Cerebellar nuclear complex (tissue), 1 donor: ENCODE measurements around the gene RHPN2.
A peak's percentile ranks its signal among the peaks of the same experiment; 100 is the strongest.
"Not testable (repeated sequence)": the region's sequence is repeated elsewhere in the genome, so short reads cannot be mapped to it uniquely, and the experiment has no call there.

Experiments
- DNase-seq, 2 experiments: peaks; one replicate each; lab custom pipeline; 2025; lab: John Stamatoyannopoulos, UW

RHPN2 gene

DNA sequence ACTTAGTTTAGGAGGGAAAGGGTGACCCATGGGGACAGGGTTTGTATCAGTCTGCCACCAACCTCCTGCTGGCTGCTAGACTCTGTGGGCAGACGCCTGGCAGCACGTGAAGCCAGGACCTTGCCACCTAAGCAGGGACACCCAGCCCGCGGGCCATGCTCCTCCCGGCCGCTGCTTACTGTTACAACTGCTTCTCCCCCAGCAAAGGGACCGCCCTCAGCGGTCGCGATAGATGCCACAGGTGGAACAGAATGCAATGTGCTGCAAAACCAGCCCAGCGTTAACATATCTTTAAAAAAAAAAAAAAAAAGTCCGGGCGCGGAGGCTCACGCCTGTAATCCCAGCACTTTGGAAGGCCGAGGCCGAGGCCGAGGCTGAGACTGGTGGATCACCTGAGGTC lies 1.9 kb upstream of the RHPN2 start:
- no peak for DNase-seq

DNA sequence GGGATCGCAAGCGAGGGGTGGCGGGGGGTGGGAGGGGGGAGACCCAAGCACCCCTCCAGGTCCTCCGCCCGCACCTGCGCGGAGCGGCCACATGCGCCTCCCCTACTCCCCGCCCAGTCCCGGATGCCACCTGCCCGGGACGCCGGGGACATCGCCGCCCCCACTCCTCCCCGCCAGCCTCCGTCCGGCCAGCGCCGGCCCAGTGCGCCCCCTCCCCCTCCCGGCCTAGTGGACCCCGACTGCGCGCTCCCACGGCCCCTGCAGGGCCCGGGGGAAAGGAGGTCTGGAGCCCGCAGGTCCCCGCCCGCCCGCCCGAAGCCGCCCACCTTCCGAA lies 263 bp downstream of the RHPN2 start:
- no peak for DNase-seq

DNA sequence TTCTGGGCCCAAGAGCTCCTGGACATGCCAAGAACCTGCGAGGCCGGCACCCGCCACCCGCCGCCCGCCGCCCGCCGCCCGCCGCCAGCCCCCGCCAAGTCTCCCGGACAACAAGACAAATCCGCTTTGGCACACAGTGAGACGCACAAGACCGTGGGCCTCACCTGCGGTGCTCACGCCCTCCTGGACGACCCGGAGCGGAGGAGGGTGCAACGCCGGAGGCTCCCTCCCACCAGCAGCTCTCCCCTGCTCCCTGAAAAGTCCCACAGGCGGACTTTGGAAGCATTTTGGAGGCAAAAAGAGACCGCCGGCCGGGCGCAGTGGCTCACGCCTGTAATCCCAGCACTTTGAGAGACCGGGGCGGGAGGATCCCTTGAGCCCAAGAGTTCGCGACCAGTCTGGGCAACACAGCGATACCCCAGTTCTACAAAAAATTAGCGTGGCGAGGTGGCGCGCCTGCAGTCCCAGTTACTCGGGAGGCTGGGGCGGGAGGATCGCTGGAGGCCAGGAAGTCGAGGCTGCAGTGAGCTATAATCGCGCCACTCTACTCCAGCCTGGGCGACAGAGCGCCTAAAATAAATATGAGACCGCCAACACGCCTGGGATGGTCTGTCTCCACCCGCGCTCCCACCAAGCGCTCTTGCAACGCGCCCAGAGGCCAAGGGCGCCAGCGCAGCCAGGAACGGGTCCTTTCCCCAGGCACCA lies 783 bp downstream of the RHPN2 start:
- no peak for DNase-seq

DNA sequence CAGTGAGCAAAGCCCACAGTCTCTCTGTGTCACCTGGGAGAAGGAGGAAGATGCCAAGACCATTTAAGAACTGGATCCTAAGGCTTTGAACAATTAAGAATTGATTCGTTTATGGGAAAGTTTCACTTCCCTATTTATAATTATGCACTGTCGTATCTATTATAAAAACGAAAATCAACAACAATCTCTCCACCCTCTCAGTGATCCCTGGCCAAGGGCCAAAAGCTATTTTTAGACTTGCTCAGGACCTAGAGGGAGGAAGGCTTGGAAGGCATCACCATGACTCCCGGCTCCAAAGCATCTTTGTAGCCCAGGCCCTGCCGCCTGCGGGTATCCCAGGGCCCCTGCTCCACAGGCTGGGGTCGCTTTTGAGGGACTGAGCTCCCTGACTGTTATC lies 1.3 kb downstream of the RHPN2 start:
- peak in 1 of 2 experiments; percentile 19 for DNase-seq

DNA sequence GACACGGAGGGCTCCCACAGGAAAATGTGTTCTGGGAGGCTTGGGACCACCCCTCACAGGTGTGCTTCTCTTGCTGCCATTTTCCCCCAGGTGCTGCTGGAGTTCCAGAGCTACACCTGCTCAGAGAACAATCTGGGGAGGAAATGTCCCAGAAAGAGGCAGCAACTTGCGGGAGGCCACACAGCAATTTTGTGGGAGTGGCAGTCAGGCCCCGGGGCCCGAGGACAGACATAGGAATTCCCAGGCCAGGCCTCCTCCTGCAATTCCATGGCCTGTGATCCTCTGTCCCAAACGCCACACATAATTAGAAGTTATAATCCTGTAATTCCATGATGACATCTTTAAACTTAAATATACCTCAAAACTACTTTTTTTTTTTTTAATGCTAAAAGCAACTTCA lies 1.8 kb downstream of the RHPN2 start:
- no peak for DNase-seq

DNA sequence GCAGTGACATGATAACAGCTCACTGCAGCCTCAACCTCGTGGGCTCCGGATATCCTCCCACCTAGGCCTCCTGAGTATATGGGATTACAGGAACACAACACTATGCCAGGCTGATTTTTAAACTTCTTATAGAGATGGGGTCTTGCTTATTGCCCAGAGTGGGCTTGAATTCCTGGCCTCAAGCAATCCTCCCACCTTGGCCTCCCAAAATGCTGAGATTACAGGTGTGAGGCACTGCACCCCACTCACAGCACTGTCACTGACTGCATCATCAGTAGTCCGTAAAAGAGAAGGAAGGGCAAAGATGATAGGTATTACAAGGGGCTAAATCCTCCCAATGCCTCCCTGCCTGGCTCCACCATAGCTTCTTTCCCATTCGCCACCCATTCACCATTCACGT lies 4.1 kb downstream of the RHPN2 start:
- DNase-seq: no peak

DNA sequence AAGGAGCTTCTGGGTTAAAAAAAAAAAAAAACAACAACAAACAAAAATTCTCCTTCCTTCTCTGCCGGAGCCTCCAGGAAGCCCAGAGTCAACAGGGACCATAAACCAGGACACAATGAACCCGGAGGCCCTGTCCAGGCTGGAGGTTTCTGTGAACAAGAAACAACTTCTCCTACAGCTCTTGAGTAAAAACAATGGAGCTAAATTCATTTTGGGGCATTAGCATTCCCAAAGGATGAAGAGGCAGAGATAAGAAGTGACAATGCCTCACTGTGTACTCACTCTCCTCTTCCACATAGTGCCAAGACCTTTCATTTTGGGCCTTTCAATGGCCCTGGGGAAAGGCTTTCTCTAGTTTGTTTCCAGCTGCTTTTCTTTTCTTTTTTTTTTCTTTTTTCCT lies 9.0 kb downstream of the RHPN2 start:
- no peak for DNase-seq

DNA sequence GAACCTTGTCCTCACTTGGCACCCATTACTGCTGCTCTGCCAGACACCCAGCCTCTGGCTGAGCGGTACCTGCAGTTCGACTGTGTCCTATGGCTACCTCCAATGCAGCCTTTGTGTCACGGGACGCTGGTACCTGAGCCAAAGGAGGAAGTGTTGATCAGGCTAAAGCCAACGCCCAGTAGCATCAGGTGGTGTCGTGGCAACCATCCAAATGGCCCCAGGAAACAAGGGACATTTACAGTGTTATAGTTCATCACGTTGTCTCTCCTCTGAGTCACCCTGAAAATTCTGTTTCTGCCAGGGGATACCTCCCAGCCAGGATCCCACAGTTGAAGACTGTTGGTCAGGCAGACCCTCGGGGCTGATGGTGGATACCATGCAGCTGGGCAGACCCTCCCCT lies 10.1 kb downstream of the RHPN2 start:
- DNase-seq: no peak

DNA sequence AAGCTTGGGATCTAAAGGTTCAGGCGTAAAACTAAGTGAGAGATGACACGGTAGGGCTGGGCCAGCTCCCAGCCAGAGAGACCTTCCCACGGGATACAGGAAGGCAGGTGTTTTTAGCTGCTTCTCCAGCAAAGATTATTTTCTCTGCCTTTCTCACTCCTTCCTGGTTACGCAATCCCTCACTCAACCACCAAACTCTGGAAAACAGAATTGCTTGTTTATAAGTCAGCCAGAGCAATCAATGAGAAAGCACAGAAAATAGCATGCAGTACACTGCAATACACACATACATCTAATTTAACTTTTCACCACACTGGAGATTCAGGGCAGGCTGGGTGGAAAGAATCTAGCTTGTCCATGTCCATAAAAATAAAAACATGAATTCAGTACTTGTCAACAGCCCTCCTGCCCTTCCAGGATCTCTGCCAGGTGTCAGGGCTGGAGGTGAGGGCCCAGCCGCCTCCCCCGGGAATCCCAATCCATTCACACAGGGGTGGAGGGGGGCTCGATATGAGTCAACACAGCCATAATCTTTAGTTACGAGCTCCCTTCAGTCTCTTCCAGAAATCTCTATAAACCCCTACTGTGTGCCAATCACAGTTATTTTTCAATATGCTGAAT lies 12.2 kb downstream of the RHPN2 start:
- DNase-seq: no peak

DNA sequence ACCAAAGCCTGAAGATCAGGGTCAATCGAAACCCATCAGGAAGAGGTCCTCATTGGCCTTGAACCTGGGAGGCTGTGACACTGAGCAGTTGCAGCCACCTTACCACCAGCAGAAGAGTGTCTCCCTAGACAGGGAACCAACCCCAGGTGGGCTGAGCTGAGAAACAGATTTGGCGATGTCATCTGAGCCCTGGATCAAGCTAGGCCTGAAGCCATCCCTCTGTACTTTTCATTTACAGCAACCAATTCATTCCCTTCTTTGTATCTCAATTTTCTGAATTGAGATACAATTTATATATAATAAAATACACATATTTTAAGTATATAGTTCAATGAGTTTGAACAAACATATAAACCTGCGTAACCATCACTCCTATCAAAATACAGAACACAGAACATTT lies 14.6 kb downstream of the RHPN2 start:
- no peak for DNase-seq

DNA sequence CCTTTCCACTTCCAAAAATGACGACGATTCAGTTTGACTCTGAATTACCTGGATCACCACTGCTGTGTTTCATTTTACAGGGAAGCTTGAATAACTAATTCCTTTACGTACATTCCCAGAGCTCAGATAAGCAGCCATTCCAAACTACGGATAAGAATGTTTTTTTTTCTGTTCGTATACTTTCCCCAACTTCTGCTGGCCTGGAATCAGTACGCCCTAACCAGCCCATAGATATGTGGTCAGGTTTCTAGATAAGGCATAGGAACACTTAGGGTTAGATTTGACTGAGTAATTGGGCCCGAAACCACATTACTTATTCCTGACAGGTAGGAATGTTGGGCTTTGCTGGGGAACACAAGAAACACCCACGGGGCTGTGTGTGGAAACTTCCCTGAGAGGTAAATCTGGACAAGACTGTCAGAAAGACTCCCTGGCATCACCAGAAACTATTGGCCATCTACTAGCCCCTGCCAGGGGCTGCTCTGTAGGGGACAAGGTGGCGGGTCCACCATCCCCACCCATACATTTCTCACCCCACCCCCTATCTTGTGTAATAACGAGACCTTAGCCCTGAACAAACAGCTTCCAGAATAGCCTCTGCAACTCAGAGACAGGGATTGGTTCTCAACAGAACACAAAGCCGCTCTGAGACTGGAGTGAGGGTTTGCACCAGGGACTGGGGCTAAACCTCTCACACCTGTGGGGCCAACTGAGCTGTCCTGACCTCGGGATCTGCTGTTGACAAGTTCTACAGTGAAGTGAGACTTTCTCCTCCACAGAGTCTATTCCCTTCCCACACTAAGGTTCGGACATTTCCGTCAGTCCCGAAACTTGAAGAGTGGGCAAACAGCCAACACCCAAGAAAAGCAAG lies 15.6 kb downstream of the RHPN2 start:
- DNase-seq: no peak

DNA sequence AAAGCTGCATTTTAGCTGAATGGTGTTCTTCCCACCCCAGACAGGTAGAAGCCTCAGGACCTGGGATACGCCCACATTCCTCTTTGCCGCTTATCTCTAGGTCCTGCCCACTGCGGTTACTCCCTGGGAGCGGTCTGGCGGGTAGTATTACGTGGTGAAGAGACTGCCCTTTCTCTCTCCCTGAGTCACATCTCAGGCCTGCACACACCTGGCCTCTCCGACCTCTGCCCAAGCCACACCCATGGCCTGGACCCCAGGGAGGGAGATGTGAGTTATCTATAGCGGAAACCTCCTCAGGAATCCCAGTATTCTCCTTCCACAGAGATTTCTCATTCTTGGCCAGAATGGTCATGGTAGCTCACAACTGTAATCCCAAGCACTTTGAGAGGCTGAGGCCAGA lies 17.3 kb downstream of the RHPN2 start:
- DNase-seq: no peak

DNA sequence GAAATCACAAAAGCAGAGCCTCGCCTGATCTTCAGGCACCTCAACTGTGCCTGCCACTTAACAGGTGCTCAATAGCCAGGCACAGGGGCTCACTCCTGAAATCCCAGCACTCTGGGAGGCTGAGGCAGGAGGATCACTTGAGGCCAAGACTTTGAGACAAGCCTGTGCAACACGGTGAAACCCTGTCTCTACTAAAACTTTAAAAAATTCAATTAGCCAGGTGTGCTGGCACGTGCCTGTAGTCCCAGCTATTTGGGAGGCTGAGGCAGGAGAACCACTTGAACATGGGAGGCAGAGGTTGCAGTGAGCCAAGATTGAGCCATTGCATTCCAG lies 22.9 kb downstream of the RHPN2 start:
- not testable (repeated sequence) for DNase-seq

DNA sequence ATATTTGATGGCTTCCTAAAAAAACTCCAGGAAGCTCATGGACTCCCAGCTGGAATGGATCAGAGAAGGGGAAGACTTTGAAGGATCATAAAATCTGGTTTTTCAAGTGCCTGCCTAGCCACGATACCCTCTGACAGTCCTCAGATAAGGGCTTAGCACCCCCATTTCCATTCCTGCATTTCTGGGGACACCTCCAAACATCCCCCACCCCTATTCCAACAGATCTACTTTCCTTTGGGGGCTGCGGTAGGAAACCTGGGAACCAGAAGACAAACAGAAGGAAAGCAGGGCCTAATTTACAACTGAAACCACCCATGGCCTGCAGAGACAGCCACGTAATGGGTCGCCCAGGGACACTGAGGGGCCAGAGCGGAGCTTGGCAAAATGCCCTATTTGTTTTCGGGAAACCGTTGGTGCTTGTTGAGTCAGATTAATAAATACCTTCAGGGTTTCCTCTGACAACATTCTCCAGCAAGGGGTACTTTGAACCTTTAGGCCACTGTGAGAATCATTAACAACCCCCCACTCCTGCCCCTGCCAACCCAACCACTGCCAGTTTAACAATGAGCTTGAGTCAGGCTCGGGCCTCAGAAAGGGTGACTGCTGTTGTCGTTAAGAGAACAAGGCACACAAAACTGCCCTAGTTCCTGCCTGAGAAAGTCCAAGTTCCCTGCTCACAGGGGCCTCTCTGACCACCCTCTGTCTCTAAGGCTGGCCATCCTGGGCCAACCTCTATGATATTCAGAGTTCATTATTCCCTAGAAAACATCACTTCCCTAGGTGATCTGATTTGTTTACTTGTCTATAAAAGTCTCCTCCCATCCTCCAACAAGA lies 23.5 kb downstream of the RHPN2 start:
- no peak for DNase-seq

DNA sequence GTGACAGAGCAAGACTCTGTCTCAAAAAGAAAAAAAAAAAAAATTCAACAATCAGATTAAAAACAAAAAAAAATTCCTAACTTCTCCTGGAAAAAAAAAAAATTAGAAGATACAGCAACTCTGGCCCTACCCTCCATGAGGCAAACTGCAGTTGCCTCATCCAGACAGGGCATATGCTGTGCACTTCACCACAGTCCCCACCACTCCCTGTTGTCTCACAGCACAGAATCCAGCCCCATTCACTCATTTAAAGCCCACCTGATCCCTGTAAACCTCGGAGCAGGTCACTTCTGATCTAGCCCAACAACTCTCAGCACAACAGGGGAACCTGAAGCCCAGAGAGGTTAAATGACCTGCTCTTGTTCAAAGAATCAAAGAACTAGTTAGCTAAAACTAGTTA lies 24.9 kb downstream of the RHPN2 start:
- DNase-seq: no peak

DNA sequence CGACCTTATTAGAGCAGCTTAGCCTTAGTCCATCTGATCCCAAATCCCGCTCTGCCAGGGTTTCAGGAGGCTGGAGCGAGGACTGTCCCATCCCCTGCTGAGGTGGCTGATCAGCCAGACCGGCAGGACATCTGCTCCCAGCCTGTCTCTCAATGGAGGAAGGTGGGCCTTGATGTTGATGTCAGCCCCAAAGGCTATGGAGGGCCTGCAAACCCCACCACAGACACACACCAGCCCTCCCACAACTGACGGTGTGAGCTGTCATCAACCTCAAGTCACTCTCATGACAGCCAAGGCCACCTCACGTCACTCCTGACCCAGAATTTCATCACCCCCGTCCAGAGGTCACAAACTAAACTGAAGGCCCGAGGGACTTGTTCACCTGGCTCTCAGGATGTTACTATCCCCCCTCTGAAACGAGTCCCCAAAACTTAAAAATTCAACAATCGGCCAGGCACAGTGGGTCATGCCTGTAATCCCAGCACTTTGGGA lies 25.5 kb downstream of the RHPN2 start:
- DNase-seq: peak in 1 of 2 experiments; percentile 43

DNA sequence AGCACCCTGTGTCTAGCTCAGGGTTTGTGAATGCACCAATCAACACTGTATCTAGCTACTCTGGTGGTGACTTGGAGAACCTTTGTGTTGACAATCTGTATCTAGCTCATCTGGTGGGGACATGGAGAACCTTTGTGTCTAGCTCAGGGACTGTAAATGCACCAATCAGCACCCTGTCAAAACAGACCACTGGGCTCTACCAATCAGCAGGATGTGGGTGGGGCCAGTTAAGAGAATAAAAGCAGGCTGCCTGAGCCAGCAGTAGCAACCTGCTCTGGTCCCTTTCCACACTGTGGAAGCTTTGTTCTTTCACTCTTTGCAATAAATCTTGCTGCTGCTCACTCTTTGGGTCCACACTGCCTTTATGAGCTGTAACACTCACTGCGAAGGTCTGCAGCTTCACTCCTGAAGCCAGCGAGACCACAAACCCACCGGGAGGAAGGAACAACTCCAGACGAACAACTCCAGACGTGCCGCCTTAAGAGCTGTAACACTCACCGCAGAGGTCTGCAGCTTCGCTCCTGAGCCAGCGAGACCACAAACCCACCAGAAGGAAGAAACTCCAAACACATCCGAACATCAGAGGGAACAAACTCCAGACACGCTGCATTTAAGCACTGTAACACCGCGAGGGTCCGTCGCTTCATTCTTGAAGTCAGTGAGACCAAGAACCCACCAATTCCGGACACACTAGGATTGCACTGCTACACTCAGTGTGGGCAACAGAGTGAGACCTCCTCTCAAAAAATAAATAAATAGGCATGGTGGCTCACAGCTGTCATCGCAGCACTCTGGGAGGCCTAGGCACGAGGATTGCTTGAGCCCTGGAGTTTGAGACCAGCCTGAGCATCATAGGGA lies 27.3 kb downstream of the RHPN2 start:
- not testable (repeated sequence) for DNase-seq

DNA sequence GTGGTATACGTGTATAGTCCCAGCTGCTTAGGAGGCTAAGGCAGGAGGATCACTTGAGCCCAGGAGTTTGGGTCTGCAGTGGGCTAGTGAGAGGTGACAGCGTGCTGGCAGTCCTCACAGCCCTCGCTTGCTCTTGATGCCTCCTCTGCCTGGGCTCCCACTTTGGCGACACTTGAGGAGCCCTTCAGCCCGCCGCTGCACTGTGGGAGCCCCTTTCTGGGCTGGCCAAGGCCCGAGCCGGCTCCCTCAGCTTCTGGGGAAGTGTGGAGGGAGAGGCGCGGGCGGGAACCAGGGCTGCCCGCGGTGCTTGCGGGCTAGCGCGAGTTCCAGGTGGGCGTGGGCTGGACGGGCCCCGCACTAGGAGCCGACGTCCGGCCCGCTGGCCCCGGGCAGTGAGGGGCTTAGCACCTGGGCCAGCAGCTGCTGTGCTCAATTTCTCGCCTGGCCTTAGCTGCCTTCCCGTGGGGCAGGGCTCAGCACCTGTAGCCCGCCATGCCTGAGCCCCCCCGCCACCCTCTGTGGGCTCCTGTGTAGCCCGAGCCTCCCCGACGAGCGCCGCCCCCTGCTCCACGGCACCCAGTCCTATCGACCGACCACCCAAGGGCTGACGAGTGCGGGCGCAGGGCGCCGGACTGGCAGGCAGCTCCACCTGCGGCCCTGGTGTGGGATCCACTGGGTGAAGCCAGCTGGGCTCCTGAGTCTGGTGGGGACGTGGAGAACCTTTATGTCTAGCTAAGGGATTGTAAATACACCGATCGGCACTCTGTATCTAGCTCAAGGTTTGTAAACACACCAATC lies 28.1 kb downstream of the RHPN2 start:
- not testable (repeated sequence) for DNase-seq

DNA sequence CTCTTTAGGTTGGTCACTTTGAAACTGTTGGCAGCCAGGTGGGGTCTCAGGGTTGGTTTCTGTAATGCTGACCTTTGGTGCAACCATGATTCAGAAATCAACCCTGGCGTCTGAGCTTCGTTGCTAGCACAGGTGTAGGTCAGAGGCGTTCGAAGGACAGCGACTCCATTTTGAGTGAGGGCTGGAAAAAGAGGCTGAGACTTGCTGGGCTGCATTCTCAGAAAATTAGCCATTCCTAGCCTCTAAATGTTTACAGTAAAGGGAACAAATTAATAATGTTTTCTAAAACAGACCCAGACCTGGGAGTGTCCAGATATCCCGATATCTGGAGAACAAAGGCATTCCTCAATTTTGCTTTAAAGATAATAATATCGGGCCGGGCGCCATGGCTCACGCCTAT lies 29.2 kb downstream of the RHPN2 start:
- DNase-seq: no peak

DNA sequence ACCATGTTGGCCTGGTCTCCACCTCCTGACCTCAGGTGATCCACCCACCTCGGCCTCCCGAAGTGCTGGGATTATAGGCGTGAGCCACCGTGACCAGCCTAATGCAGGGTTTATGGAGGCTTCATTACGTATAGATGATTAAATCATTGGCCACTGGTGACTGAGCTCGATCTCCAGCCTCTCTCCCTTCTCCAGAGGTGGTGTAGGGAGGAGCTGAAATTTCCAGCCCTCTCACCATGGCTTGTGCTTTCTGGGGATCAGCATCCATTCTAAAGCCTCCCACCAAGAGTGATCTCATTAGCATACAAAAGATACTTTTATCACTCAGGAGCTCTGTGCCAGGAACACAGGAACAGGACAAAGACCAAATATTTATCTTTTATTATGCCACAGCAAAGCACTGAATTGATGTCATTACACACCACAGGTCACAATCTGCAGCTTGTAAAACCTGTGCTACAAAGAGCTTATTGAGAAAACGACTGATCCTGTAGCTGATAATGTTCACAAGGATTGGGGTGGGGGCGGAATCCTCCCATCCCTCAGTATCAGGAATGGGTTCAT lies 32.4 kb downstream of the RHPN2 start:
- no peak for DNase-seq
